ENCODE data around the gene CGNL1.

DNA sequence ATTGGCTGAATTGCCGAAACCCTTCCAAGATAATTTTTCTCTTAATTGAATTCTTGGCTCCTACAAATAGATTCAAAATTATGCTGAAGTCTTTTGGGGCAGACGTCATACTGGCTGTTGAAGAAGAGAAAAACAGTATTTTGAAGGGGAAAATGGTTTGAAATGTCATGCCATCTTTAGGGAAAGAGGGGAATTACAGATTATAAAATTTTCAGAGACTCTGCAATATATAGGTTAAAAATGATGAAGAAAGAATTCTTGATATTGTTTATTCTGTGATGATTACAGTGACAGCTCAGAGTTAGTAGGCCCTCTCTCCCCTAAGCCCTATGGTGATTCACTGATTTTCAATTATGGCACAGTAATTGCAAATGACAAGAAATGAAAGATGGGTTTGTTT is 86.1 kb downstream of the CGNL1 start:
- no peak for TF ChIP-seq POLR2A (IDR thresholded peaks at IDR 0.05)
- TF ChIP-seq, protein P1, sequence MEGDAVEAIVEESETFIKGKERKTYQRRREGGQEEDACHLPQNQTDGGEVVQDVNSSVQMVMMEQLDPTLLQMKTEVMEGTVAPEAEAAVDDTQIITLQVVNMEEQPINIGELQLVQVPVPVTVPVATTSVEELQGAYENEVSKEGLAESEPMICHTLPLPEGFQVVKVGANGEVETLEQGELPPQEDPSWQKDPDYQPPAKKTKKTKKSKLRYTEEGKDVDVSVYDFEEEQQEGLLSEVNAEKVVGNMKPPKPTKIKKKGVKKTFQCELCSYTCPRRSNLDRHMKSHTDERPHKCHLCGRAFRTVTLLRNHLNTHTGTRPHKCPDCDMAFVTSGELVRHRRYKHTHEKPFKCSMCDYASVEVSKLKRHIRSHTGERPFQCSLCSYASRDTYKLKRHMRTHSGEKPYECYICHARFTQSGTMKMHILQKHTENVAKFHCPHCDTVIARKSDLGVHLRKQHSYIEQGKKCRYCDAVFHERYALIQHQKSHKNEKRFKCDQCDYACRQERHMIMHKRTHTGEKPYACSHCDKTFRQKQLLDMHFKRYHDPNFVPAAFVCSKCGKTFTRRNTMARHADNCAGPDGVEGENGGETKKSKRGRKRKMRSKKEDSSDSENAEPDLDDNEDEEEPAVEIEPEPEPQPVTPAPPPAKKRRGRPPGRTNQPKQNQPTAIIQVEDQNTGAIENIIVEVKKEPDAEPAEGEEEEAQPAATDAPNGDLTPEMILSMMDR (IDR thresholded peaks at IDR 0.05) = no peak
